OCI-LY3 (cell line): ENCODE results near the gene RARA.
"Not testable (repeated sequence)": the region's sequence is repeated elsewhere in the genome, so short reads cannot be mapped to it uniquely, and the experiment has no call there.

Experiments
- CTCF ChIP-seq: fragments of 200-600, 300-600 bp; sonication (generic); IDR thresholded peaks from 2 replicates; pipeline ENCODE4 v1.5.1; 2014; ENCODE audit warnings: antibody characterized with exemption, low read length, low read depth
- EZH2phosphoT487 ChIP-seq: fragments of 200-600 bp; shearing (Covaris generic); IDR thresholded peaks from 2 replicates; pipeline ENCODE4 v1.6.1; 2018; ENCODE audit warnings: antibody characterized with exemption, mixed run types, low read depth

GRCh38 chr17:40386555-40386954 lies 77.6 kb downstream of the RARA start:
- TF ChIP-seq CTCF, EZH2phosphoT487: not testable (repeated sequence)
